Activated T-cell treated with anti-CD3 and anti-CD28 coated beads, Interleukin-2, amount 50 U/mL, for 4 hours (primary cell): ENCODE data around the gene AXDND1. TPM values are rescaled to one million over a fixed set of nuclear protein-coding genes. Genes with fewer than 3 reads are reported as not detected.
"Not testable (repeated sequence)": the region's sequence is repeated elsewhere in the genome, so short reads cannot be mapped to it uniquely, and the experiment has no call there.

Experiments
- ATAC-seq, 2 donors: fragments of 200-7000 bp; cut with Tn5 transposase; one replicate each; pipeline ENCODE4 v1.10.0; 2021
- DNase-seq: peaks from one replicate; pipeline ENCODE4 v3.0.0-alpha.2; 2020
- H3K27me3 Mint-ChIP-seq: one replicate; pipeline ENCODE4 v1.8.0; 2021; ENCODE audit warnings: low read depth, mixed read lengths
- H3K36me3 Mint-ChIP-seq: one replicate; pipeline ENCODE4 v1.8.0; 2022; ENCODE audit warnings: mixed read lengths; ENCODE audit not compliant: insufficient read depth
- H3K4me1 Mint-ChIP-seq: one replicate; pipeline ENCODE4 v1.8.0; 2021; ENCODE audit warnings: low read depth, mixed read lengths
- H3K4me3 Mint-ChIP-seq: one replicate; pipeline ENCODE4 v1.8.0; 2021; ENCODE audit warnings: mild to moderate bottlenecking, moderate library complexity, mixed read lengths
- H3K9me3 Mint-ChIP-seq: one replicate; pipeline ENCODE4 v1.8.0; 2021; ENCODE audit warnings: mixed read lengths
- total RNA-seq, 3 donors: library from RNA; stranded (reverse); gene quantifications; one replicate each; pipeline ENCODE4 v1.2.1, GENCODE V29; 2021

The AXDND1 gene
- total RNA-seq, 3 donors from 2014 or later: 0.65 to 0.69 TPM; not detected in 1

GRCh38 chr1:179459606-179460206 lies 93.9 kb downstream of the AXDND1 start:
- not testable (repeated sequence) for H3K27me3 Mint-ChIP-seq, H3K4me3 Mint-ChIP-seq, DNase-seq, H3K36me3 Mint-ChIP-seq, H3K4me1 Mint-ChIP-seq, ATAC-seq
- peaks cover 13% of the 10 kb centered on the region for H3K9me3 Mint-ChIP-seq

DNA sequence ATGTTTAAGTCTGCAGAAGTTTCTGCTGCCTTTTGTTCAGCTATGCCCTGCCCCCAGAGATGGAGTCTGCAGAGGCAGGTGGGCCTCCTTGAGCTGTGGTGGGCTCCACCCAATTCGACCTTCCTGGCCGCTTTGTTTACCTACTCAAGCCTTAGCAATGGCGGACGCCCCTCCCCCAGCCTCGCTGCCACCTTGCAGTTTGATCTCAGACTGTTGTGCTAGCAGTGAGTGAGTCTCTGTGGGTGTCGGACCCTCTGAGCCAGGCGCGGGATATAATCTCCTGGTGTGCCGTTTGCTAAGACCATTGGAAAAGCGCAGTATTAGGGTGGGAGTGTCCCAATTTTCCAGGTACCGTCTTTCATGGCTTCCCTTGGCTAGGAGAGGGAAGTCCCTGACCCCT lies 99.9 kb downstream of the AXDND1 start:
- H3K9me3 Mint-ChIP-seq: peaks cover 14% of the 10 kb centered on the region
- H3K4me3 Mint-ChIP-seq, DNase-seq: not testable (repeated sequence)

DNA sequence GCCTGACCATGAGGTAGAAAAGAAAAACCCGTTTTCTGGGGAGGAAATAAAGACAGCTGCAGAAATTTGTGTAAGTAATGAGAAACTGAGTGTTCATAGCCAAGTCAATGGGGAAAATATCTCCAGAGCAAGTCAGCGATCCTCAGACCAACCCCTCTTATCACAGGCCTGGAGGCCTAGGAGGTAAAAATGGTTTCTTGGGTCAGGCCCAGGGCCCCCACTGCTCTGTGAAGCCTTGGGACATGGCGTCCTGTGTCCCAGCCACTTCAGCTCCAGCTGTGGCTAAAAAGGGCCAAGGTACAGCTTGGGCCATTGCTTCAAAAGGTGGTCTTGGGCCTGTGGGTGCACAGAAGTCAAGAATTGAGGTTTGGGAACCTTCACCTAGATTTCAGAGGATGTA lies 108.9 kb downstream of the AXDND1 start:
- no peak overlapping the region for H3K4me3 Mint-ChIP-seq
- H3K36me3 Mint-ChIP-seq: no peaks in the 10 kb centered on the region
- DNase-seq: no peak
- no peaks in the 10 kb centered on the region for H3K27me3 Mint-ChIP-seq
- no peak for ATAC-seq
- no peaks in the 10 kb centered on the region for H3K4me1 Mint-ChIP-seq
- H3K9me3 Mint-ChIP-seq: peaks cover 34% of the 10 kb centered on the region

More for the DNA sequence above, 99.9 kb downstream of the AXDND1 start:
- H3K4me1 Mint-ChIP-seq, H3K27me3 Mint-ChIP-seq, H3K36me3 Mint-ChIP-seq, ATAC-seq: not testable (repeated sequence)

DNA sequence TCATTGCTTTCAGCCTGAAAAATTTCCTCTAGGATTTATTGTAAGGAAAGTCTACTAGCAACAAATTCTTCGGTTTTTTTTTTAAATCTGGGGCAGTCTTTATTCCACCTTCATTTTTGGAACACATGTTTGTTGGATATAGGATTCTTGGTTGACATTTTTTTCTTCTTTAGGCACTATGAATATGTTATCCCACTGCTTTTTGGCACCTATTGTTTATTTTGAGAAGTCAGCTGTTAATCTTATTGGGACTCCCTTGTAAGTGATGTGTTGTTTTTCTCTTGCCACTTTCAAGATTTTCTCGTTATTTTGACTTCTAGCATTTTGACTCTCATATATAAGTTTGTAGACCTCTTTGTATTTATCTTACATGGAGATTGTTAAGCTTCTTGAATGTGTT lies 110.7 kb downstream of the AXDND1 start:
- Mint-ChIP-seq H3K9me3 (peaks cover 38% of the 10 kb centered on the region), H3K4me1 (no peaks in the 10 kb centered on the region)
- ATAC-seq: no peak

DNA sequence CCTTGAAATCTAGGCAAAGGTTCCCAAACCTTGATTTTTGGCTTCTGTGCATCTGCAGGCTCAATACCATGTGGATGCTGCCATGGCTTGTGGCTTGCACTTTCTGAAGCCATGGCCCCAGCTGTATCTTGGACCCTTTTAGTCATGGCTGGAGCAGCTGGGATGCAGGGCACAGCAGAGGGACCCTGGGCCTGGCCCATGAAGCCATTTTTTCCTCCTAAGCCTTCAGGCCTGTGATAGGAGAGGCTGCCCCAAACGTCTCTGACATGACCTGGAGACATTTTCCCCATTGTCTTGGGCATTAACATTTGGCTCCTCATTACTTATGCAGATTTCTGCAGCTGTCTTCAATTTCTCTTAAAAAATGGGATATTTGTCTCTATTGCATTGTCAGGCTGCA lies 112.6 kb downstream of the AXDND1 start:
- ATAC-seq (no peak), DNase-seq (no peak)
- Mint-ChIP-seq H3K27me3 (no peaks in the 10 kb centered on the region), H3K9me3 (peaks cover 49% of the 10 kb centered on the region), H3K4me3 (no peak overlapping the region), H3K4me1 (no peaks in the 10 kb centered on the region), H3K36me3 (no peaks in the 10 kb centered on the region)

More for the DNA sequence above, 110.7 kb downstream of the AXDND1 start:
- no peaks in the 10 kb centered on the region for H3K36me3 Mint-ChIP-seq
- no peak for DNase-seq
- no peaks in the 10 kb centered on the region for H3K27me3 Mint-ChIP-seq
- H3K4me3 Mint-ChIP-seq: no peak overlapping the region

DNA sequence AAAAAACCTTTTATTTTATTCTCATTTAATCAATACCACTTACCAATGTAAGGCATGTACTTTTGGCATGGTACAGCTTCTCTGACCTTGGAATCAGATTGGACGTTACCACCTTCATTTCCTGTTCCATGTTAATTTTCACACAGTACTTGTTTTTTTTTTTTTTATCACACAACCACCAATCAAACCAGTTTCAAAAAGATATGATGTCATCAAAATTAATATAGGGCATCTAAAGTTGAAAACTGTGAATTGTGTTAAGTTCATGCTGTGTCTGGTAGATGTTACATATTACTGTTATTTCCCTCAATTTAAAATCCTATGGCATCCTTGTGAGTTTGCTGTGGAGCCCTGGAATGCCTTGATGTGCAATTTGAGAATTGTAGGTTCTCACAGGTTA lies 124.8 kb downstream of the AXDND1 start:
- no peaks in the 10 kb centered on the region for H3K4me1 Mint-ChIP-seq
- no peaks in the 10 kb centered on the region for H3K27me3 Mint-ChIP-seq
- no peak overlapping the region for H3K4me3 Mint-ChIP-seq
- ATAC-seq (no peak), DNase-seq (no peak)
- H3K36me3 Mint-ChIP-seq: no peaks in the 10 kb centered on the region
- H3K9me3 Mint-ChIP-seq: peaks cover 7% of the 10 kb centered on the region

DNA sequence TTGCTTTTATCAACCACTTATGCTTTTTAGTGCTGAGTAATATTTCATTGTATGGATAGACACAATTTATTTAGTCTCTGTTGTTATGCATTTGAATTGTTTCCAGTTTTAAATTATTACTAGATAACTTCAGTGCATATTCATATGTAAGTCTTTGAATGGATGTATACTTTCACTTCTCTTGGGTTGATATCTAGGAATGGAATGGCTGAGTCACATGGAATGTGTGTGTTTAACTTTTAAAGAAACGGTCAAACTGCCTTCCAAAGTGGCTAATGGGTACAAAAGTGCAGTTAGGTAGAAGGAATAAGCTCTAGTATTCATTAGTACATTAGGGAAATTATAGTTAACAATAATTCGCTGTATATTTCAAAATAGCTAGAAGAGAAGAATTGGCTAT lies 127.6 kb downstream of the AXDND1 start:
- no peak for DNase-seq
- H3K27me3 Mint-ChIP-seq: peaks cover 6% of the 10 kb centered on the region
- H3K36me3 Mint-ChIP-seq: no peaks in the 10 kb centered on the region
- H3K9me3 Mint-ChIP-seq: no peaks in the 10 kb centered on the region
- no peaks in the 10 kb centered on the region for H3K4me1 Mint-ChIP-seq
- no peak overlapping the region for H3K4me3 Mint-ChIP-seq
- ATAC-seq: no peak

- no peaks in the 10 kb centered on the region for H3K4me1 Mint-ChIP-seq
- DNase-seq: no peak
- no peaks in the 10 kb centered on the region for H3K36me3 Mint-ChIP-seq
- peaks cover 3% of the 10 kb centered on the region for H3K27me3 Mint-ChIP-seq
- no peak overlapping the region for H3K4me3 Mint-ChIP-seq
- no peak for ATAC-seq
- no peaks in the 10 kb centered on the region for H3K9me3 Mint-ChIP-seq
Measured at GRCh38 chr1:179506199-179506598, 140.4 kb downstream of the AXDND1 start.

DNA sequence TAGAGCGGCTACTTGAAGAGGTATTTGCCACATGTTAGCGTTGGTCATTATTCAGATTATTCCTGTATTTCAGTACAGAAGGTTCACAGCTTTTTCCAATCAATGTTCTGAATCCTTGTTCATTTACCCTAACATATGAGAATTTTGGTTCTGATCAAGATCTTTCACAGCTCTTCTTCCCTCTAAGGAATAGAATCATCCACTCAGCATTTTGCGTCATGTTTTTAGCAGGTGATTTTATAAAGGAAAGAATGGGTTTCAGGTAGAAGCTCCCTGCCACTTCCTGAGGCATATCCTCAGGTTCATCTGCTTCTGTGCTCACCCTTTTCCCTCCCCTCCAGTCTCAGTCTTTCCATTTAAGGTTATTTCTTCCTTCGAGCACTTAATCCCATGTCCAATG lies 143.6 kb downstream of the AXDND1 start:
- ATAC-seq: no peak
- no peak overlapping the region for H3K4me3 Mint-ChIP-seq

GRCh38 chr1:179510038-179510437 lies 144.3 kb downstream of the AXDND1 start:
- DNase-seq: no peak
- H3K4me3 Mint-ChIP-seq: no peak overlapping the region
- H3K27me3 Mint-ChIP-seq: no peaks in the 10 kb centered on the region
- no peaks in the 10 kb centered on the region for H3K36me3 Mint-ChIP-seq
- ATAC-seq: no peak
- no peaks in the 10 kb centered on the region for H3K4me1 Mint-ChIP-seq
- H3K9me3 Mint-ChIP-seq: peaks cover 4% of the 10 kb centered on the region

More for the DNA sequence above, 143.6 kb downstream of the AXDND1 start:
- H3K9me3 Mint-ChIP-seq: peaks cover 4% of the 10 kb centered on the region
- DNase-seq: no peak
- H3K36me3 Mint-ChIP-seq: no peaks in the 10 kb centered on the region
- H3K27me3 Mint-ChIP-seq: no peaks in the 10 kb centered on the region
- H3K4me1 Mint-ChIP-seq: no peaks in the 10 kb centered on the region

GRCh38 chr1:179516976-179517705 lies 151.4 kb downstream of the AXDND1 start:
- H3K27me3 Mint-ChIP-seq: no peaks in the 10 kb centered on the region
- no peaks in the 10 kb centered on the region for H3K36me3 Mint-ChIP-seq
- H3K9me3 Mint-ChIP-seq: peaks cover 7% of the 10 kb centered on the region
- no peak for ATAC-seq
- no peak for DNase-seq
- no peak overlapping the region for H3K4me3 Mint-ChIP-seq
- no peaks in the 10 kb centered on the region for H3K4me1 Mint-ChIP-seq

GRCh38 chr1:179518544-179518943 lies 152.8 kb downstream of the AXDND1 start:
- not testable (repeated sequence) for DNase-seq, H3K27me3 Mint-ChIP-seq, H3K4me1 Mint-ChIP-seq, H3K36me3 Mint-ChIP-seq, ATAC-seq, H3K4me3 Mint-ChIP-seq, H3K9me3 Mint-ChIP-seq

DNA sequence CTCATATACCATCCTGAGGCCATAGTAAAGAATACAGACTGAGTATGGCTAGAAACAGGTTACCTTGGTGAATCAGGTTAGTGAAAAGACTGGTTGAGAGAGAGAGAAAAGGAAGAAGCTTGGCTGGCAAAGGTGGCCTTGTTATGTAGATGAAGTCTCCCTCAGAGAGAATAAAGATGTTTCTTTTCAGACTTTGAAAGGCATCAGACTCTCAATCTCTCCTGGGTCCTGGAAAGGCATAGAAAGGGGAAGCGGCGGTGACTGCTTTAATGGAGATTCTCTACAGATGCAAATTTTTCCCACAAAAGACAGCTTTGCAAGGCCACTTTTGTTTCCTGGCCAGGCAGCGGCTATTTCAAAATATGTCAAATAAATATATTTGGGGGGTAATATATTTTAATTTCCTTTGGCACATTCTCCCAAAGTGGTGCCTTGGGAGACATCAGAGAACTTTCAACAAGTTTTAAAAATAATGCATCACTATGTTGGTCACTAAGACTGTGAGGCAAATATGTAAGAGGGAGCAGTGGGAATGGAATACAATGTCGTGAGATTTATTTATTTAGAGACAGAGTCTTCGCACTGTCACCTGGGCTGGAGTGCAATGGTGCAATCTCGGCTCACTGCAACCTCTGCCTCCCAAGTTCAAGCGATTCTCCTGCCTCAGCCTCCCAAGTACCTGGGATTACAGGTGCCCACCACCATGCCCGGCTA lies 163.9 kb downstream of the AXDND1 start:
- no peak overlapping the region for H3K4me3 Mint-ChIP-seq

GRCh38 chr1:179530352-179530751 lies 164.6 kb downstream of the AXDND1 start:
- no peaks in the 10 kb centered on the region for H3K4me1 Mint-ChIP-seq
- no peak overlapping the region for H3K4me3 Mint-ChIP-seq
- H3K27me3 Mint-ChIP-seq: peaks cover 2% of the 10 kb centered on the region
- H3K9me3 Mint-ChIP-seq: no peaks in the 10 kb centered on the region
- DNase-seq (no peak), ATAC-seq (no peak)
- no peaks in the 10 kb centered on the region for H3K36me3 Mint-ChIP-seq

More for the DNA sequence above, 163.9 kb downstream of the AXDND1 start:
- ATAC-seq (no peak), DNase-seq (no peak)
- Mint-ChIP-seq H3K4me1 (no peaks in the 10 kb centered on the region), H3K27me3 (peaks cover 2% of the 10 kb centered on the region), H3K36me3 (no peaks in the 10 kb centered on the region), H3K9me3 (no peaks in the 10 kb centered on the region)

DNA sequence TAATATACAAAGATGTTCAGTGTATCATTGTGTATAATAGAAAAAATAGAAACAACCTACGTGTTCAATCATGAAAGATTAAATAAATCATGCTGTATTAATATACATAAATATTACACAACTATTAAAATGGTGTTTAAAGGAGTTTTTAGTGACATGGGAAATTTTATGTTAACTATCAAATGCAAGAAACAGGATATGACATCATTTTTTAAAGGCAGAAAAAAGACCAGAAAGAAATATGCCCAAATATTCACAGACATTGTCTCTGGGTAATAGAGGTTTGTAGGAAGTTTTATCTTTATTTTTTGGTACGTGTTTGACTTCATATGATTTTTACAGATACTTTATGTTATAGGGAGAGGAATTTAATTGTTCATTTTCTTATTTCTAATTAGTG lies 176.0 kb downstream of the AXDND1 start:
- Mint-ChIP-seq H3K36me3 (no peaks in the 10 kb centered on the region), H3K4me1 (no peaks in the 10 kb centered on the region), H3K4me3 (no peak overlapping the region), H3K9me3 (peaks cover 3% of the 10 kb centered on the region), H3K27me3 (peaks cover 3% of the 10 kb centered on the region)
- no peak for ATAC-seq
- no peak for DNase-seq
